GM18502 (cell line): ENCODE measurements around the gene PYGL.
A peak's percentile ranks its signal among the peaks of the same experiment; 100 is the strongest.
"Not testable (repeated sequence)": the region's sequence is repeated elsewhere in the genome, so short reads cannot be mapped to it uniquely, and the experiment has no call there.

Source experiments
- ATAC-seq: cut with Tn5 transposase; IDR thresholded peaks from one replicate; pipeline ENCODE4 v1.9.1; 2021; ENCODE audit warnings: mild to moderate bottlenecking; ENCODE audit not compliant: unreplicated experiment, poor library complexity

Gene PYGL

GRCh38 chr14:50955373-50956043, 11.2 kb upstream of the PYGL start:
- peak; percentile 63 for ATAC-seq

GRCh38 chr14:50954811-50955372, 10.6 kb upstream of the PYGL start:
- ATAC-seq = peak; percentile 56

- no peak for ATAC-seq
These were observed 9.2 kb upstream of the PYGL start for GRCh38 chr14:50953502-50953901.

GRCh38 chr14:50951032-50951431, 6.7 kb upstream of the PYGL start:
- ATAC-seq = no peak

- ATAC-seq = no peak
These were observed 3.9 kb upstream of the PYGL start for GRCh38 chr14:50948205-50948604.

GRCh38 chr14:50947446-50947845, 3.2 kb upstream of the PYGL start:
- no peak for ATAC-seq

- no peak for ATAC-seq
These were observed 2.1 kb upstream of the PYGL start for GRCh38 chr14:50946234-50946935.

GRCh38 chr14:50944647-50945413, 547 bp upstream of the PYGL start:
- ATAC-seq = peak; percentile 29

GRCh38 chr14:50943261-50943942, 881 bp downstream of the PYGL start:
- ATAC-seq = no peak

- not testable (repeated sequence) for ATAC-seq
These were observed 2.6 kb downstream of the PYGL start for GRCh38 chr14:50941638-50942037.

GRCh38 chr14:50941151-50941550, 3.1 kb downstream of the PYGL start:
- ATAC-seq = no peak

- no peak for ATAC-seq
These were observed 6.5 kb downstream of the PYGL start for GRCh38 chr14:50937800-50938199.

GRCh38 chr14:50937325-50937724, 7.0 kb downstream of the PYGL start:
- no peak for ATAC-seq

- no peak for ATAC-seq
These were observed 7.4 kb downstream of the PYGL start for GRCh38 chr14:50936882-50937281.

- ATAC-seq = no peak
These were observed 8.3 kb downstream of the PYGL start for GRCh38 chr14:50936016-50936340.

GRCh38 chr14:50935126-50936015, 8.9 kb downstream of the PYGL start:
- no peak for ATAC-seq

GRCh38 chr14:50932592-50933495, 11.4 kb downstream of the PYGL start:
- no peak for ATAC-seq

GRCh38 chr14:50932156-50932555, 12.1 kb downstream of the PYGL start:
- ATAC-seq = no peak

- no peak for ATAC-seq
These were observed 12.7 kb downstream of the PYGL start for GRCh38 chr14:50931559-50931958.
